H1 (cell line): ENCODE measurements around the gene MASP1. TPM values are rescaled to one million over a fixed set of nuclear protein-coding genes. Genes with fewer than 3 reads are reported as not detected.
A peak's percentile ranks its signal among the peaks of the same experiment; 100 is the strongest.

ENCODE experiments used
- CTCF ChIA-PET: fragments of 300-600 bp; sonication (Branson Sonifier 250); formaldehyde crosslinking; loops from one replicate; lab custom pipeline; 2021; ENCODE audit not compliant: partially characterized antibody; lab: Charles Lee
- POLR2A ChIA-PET: fragments of 300-600 bp; sonication (Branson Sonifier 250); formaldehyde crosslinking; loops from one replicate; lab custom pipeline; 2021; ENCODE audit warnings: inconsistent platforms; ENCODE audit not compliant: partially characterized antibody; lab: Charles Lee
- DNase-seq, 2 experiments: peaks; one replicate each; pipeline versions ENCODE4 v3.0.0 to v3.0.0-alpha.2; 2010 to 2022; ENCODE audit warnings: low spot score in 2 of 2, low read depth in 1 of 2, mixed read lengths in 1 of 2
- FAIRE-seq: peaks from 2 replicates; lab custom pipeline; 2011; peaks lifted over from hg19 to GRCh38; lab: Jason Lieb, UNC
- H2AFZ ChIP-seq: 2 replicates; pipeline ENCODE4 v1.8.1; 2012; ENCODE audit warnings: low read length, inconsistent platforms
- H2AK5ac ChIP-seq: 2 replicates; pipeline ENCODE4 v1.6.1; 2013; ENCODE audit warnings: low read depth, low read length
- H2BK120ac ChIP-seq: replicated peaks from 2 replicates; pipeline ENCODE3; 2013; ENCODE audit warnings: low read depth, low read length, inconsistent platforms
- H2BK12ac ChIP-seq: 2 replicates; pipeline ENCODE4 v1.6.1; 2013; ENCODE audit warnings: low read depth, low read length
- H2BK15ac ChIP-seq: 2 replicates; pipeline ENCODE4 v1.6.1; 2013; ENCODE audit warnings: low read length
- H2BK20ac ChIP-seq: 2 replicates; pipeline ENCODE4 v1.6.1; 2013; ENCODE audit warnings: low read length
- H2BK5ac ChIP-seq: 2 replicates; pipeline ENCODE4 v1.6.1; 2013; ENCODE audit warnings: low read depth, low read length
- H3K14ac ChIP-seq: 2 replicates; pipeline ENCODE4 v1.6.1; 2013; ENCODE audit warnings: inconsistent platforms; ENCODE audit not compliant: insufficient read length
- H3K18ac ChIP-seq: 2 replicates; pipeline ENCODE4 v1.6.1; 2013; ENCODE audit warnings: low read length; ENCODE audit errors: extremely low read depth
- H3K23ac ChIP-seq: 2 replicates; pipeline ENCODE4 v1.6.1; 2013; ENCODE audit warnings: inconsistent platforms; ENCODE audit not compliant: insufficient read length
- H3K23me2 ChIP-seq: 2 replicates; pipeline ENCODE4 v1.6.1; 2013; ENCODE audit warnings: low read depth, low read length
- H3K27ac ChIP-seq: 2 replicates; pipeline ENCODE4 v1.6.1; 2011; ENCODE audit warnings: low read depth, low read length, inconsistent platforms
- H3K27me3 ChIP-seq, 4 experiments: replicated peaks in 1 of 4; 1 replicate in 1 of 4; 2 replicates in 3 of 4; pipeline versions ENCODE4 v1.6.1 to v1.8.1; 2011 to 2013; ENCODE audit warnings: low read length in 3 of 4, mild to moderate bottlenecking in 3 of 4, inconsistent platforms in 2 of 4, mixed read lengths in 2 of 4, moderate library complexity in 1 of 4; ENCODE audit not compliant: control insufficient read depth in 3 of 4, insufficient read depth in 3 of 4; ENCODE audit errors: extremely low read depth in 1 of 4
- H3K36me3 ChIP-seq, 4 experiments: 2 replicates each; pipeline versions ENCODE4 v1.6.1 to v1.8.1; 2011 to 2013; ENCODE audit warnings: mild to moderate bottlenecking in 4 of 4, low read length in 3 of 4, moderate library complexity in 2 of 4, control low read depth in 1 of 4, inconsistent platforms in 1 of 4; ENCODE audit not compliant: insufficient read depth in 4 of 4, control insufficient read depth in 2 of 4
- H3K4ac ChIP-seq: replicated peaks from 2 replicates; pipeline ENCODE3; 2013; ENCODE audit warnings: low read length, low read depth, mixed read lengths, inconsistent platforms; ENCODE audit not compliant: insufficient read length
- H3K4me1 ChIP-seq, 4 experiments: replicated peaks in 1 of 4; 1 replicate in 1 of 4; 2 replicates in 3 of 4; pipeline versions ENCODE4 v1.6.1 to v1.8.1; 2011 to 2013; ENCODE audit warnings: low read length in 3 of 4, inconsistent platforms in 2 of 4, mixed read lengths in 1 of 4; ENCODE audit not compliant: insufficient read depth in 4 of 4, control insufficient read depth in 3 of 4
- H3K4me2 ChIP-seq, 2 experiments: 2 replicates each; pipeline versions ENCODE4 v1.6.1 to v1.8.1; 2011 to 2013; ENCODE audit warnings: low read depth in 2 of 2, low read length in 2 of 2, control low read depth in 1 of 2, inconsistent platforms in 1 of 2, mild to moderate bottlenecking in 1 of 2; ENCODE audit not compliant: insufficient read depth in 1 of 2
- H3K4me3 ChIP-seq, 4 experiments: fragments of 200-600, 300-600 bp in 1 of 4; sonication (generic), shearing (Covaris generic), sonication (Bioruptor Twin) in 1 of 4; 2 replicates each; pipeline versions ENCODE4 v1.5.1 to v1.8.1; 2011 to 2016; ENCODE audit warnings: low read length in 4 of 4, low read depth in 3 of 4, control low read depth in 2 of 4, inconsistent platforms in 2 of 4, mild to moderate bottlenecking in 2 of 4, mixed read lengths in 1 of 4, moderate library complexity in 1 of 4; ENCODE audit not compliant: insufficient read depth in 2 of 4; ENCODE audit errors: extremely low read depth in 1 of 4
- H3K56ac ChIP-seq: replicated peaks from 2 replicates; pipeline ENCODE3; 2013; ENCODE audit warnings: low read depth, mild to moderate bottlenecking, mixed read lengths, low read length, inconsistent platforms; ENCODE audit not compliant: insufficient read length
- H3K79me1 ChIP-seq: 2 replicates; pipeline ENCODE4 v1.6.1; 2013; ENCODE audit warnings: low read depth, low read length, control low read depth
- H3K79me2 ChIP-seq, 2 experiments: 2 replicates each; pipeline versions ENCODE4 v1.6.1 to v1.8.1; 2012 to 2013; ENCODE audit warnings: low read length in 2 of 2, mild to moderate bottlenecking in 2 of 2, inconsistent platforms in 1 of 2; ENCODE audit not compliant: insufficient read depth in 2 of 2, control insufficient read depth in 1 of 2
- H3K9ac ChIP-seq, 4 experiments: replicated peaks in 1 of 4; 1 replicate in 1 of 4; 2 replicates in 3 of 4; pipeline versions ENCODE4 v1.6.1 to v1.8.1; 2011 to 2013; ENCODE audit warnings: low read depth in 3 of 4, low read length in 3 of 4, control low read depth in 2 of 4, mild to moderate bottlenecking in 2 of 4, moderate library complexity in 2 of 4, inconsistent platforms in 1 of 4; ENCODE audit errors: extremely low read depth in 1 of 4
- H3K9me3 ChIP-seq, 2 experiments: 2 replicates each; pipeline versions ENCODE4 v1.6.1 to v1.8.1; 2012 to 2013; ENCODE audit warnings: mild to moderate bottlenecking in 2 of 2, moderate library complexity in 2 of 2, control low read depth in 1 of 2, inconsistent platforms in 1 of 2, low read depth in 1 of 2, low read length in 1 of 2, mixed read lengths in 1 of 2; ENCODE audit not compliant: insufficient read depth in 2 of 2
- H4K20me1 ChIP-seq, 2 experiments: replicated peaks in 1 of 2; 2 replicates each; pipeline versions ENCODE3 to v1.8.1; 2011 to 2013; ENCODE audit warnings: inconsistent platforms in 2 of 2, low read length in 2 of 2, mild to moderate bottlenecking in 1 of 2; ENCODE audit not compliant: insufficient read depth in 2 of 2, control insufficient read depth in 1 of 2
- H4K5ac ChIP-seq: 2 replicates; pipeline ENCODE4 v1.6.1; 2013; ENCODE audit warnings: low read length, low read depth, mixed read lengths, inconsistent platforms; ENCODE audit not compliant: insufficient read length
- H4K8ac ChIP-seq: 2 replicates; pipeline ENCODE4 v1.8.0; 2013; ENCODE audit warnings: mild to moderate bottlenecking, moderate library complexity, low read length, inconsistent platforms; ENCODE audit not compliant: insufficient read depth; ENCODE audit errors: extremely low read depth
- H4K91ac ChIP-seq: replicated peaks from 2 replicates; pipeline ENCODE3; 2013; ENCODE audit warnings: low read length, mixed read lengths, inconsistent platforms; ENCODE audit not compliant: insufficient read length
- ASH2L ChIP-seq: fragments of 200-600, 300-600 bp; sonication (generic); IDR thresholded peaks from one replicate; pipeline ENCODE4 v1.7.1; 2017; ENCODE audit warnings: low read length
- E2F6 ChIP-seq: IDR thresholded peaks from 2 replicates; pipeline ENCODE4 v1.6.1; 2012; ENCODE audit warnings: inconsistent platforms
- FOSL1 ChIP-seq: IDR thresholded peaks from 2 replicates; pipeline ENCODE4 v1.6.1; 2011; ENCODE audit warnings: mild to moderate bottlenecking, low read depth, low read length, moderate library complexity; ENCODE audit not compliant: insufficient read depth
- HDAC6 ChIP-seq: IDR thresholded peaks from one replicate; pipeline ENCODE4 v1.7.1; 2012; ENCODE audit warnings: low read depth, mild to moderate bottlenecking, inconsistent platforms, low read length, moderate library complexity
- KDM4A ChIP-seq: IDR thresholded peaks from one replicate; pipeline ENCODE4 v1.7.1; 2012; ENCODE audit warnings: low read depth, mild to moderate bottlenecking, moderate library complexity, low read length, inconsistent platforms; ENCODE audit not compliant: severe bottlenecking
- MAX ChIP-seq: IDR thresholded peaks from 2 replicates; pipeline ENCODE4 v1.6.1; 2012; ENCODE audit warnings: inconsistent platforms
- POU5F1 ChIP-seq: IDR thresholded peaks from 2 replicates; pipeline ENCODE4 v1.6.1; 2011; ENCODE audit warnings: low read depth, mild to moderate bottlenecking, low read length, moderate library complexity
- RFX5 ChIP-seq: IDR thresholded peaks from 2 replicates; pipeline ENCODE4 v1.6.1; 2011; ENCODE audit warnings: low read depth, low read length, improper control_type of control experiment, borderline replicate concordance
- RNF2 ChIP-seq: fragments of 200-900, 300-1000 bp; sonication (generic); IDR thresholded peaks from 2 replicates; pipeline ENCODE4 v1.7.1; 2016; ENCODE audit warnings: borderline replicate concordance, low read depth, mild to moderate bottlenecking, antibody characterized with exemption, low read length; ENCODE audit not compliant: poor library complexity, severe bottlenecking; ENCODE audit errors: missing control alignments
- RXRA ChIP-seq: IDR thresholded peaks from 2 replicates; pipeline ENCODE4 v1.6.1; 2011; ENCODE audit warnings: low read depth, mild to moderate bottlenecking, low read length, moderate library complexity; ENCODE audit not compliant: insufficient read depth
- SP4 ChIP-seq: IDR thresholded peaks from 2 replicates; pipeline ENCODE4 v1.6.1; 2012; ENCODE audit warnings: low read length, inconsistent platforms
- SUZ12 ChIP-seq: fragments of 200-600 bp; sonication (generic); IDR thresholded peaks from 2 replicates; pipeline ENCODE4 v1.6.1; 2012; ENCODE audit warnings: mild to moderate bottlenecking, inconsistent platforms, low read length, moderate library complexity, mixed read lengths
- YY1 ChIP-seq: IDR thresholded peaks from 2 replicates; pipeline ENCODE4 v1.6.1; 2011; ENCODE audit warnings: low read depth, mild to moderate bottlenecking, low read length
- WGBS, 2 experiments: shearing (Covaris generic) in 1 of 2; methylation state at CpG; one replicate each; pipeline versions ENCODE4 v1.1.6 to v1.1.7; 2013 to 2015; ENCODE audit warnings: low lambda C conversion rate in 2 of 2, mixed read lengths in 2 of 2, inconsistent platforms in 1 of 2, low coverage in 1 of 2, missing lambda C conversion rate in 1 of 2; ENCODE audit not compliant: insufficient replicate concordance in 2 of 2, insufficient coverage in 1 of 2, insufficient read length in 1 of 2; ENCODE audit errors: extremely low coverage in 1 of 2, missing lambda C conversion rate in 1 of 2; 5-methylcytosine and 5-hydroxymethylcytosine counted together
- polyA plus RNA-seq, 7 experiments: library from polyadenylated mRNA; depleted of rRNA in 3 of 7; stranded (reverse) in 5 of 7; unstranded in 2 of 7; fragments of >200 nt in 5 of 7; fragments of 200-250 nt in 2 of 7; gene quantifications; 1 replicate in 5 of 7; 2 replicates in 1 of 7; 4 replicates in 1 of 7; pipeline versions ENCODE4 v1.2.1 to v1.2.3, GENCODE V29; 2011 to 2013; ENCODE audit warnings: missing spikeins in 2 of 7, mixed read lengths in 2 of 7
- total RNA-seq: library from RNA; stranded (reverse); fragmentation: NEBNext Ultra II Directional; extraction: Animal tissue kit (Norgen Biotek cat#: 25700); gene quantifications from 2 replicates; pipeline ENCODE4 v1.2.1, GENCODE V29; 2021

Gene MASP1
- total and polyA plus RNA-seq, 2 of the 8 experiments (the other 6 are each of a cell fraction or from before 2014, with no cell fraction given): 2.7 to 3.5 TPM

GRCh38 chr3:187198490-187198889 is 93.0 kb downstream of the MASP1 start:
- H3K14ac ChIP-seq: no peak overlapping the region
- H3K23me2 ChIP-seq: no peaks in the 10 kb centered on the region
- no peak overlapping the region for H2BK5ac ChIP-seq
- ChIA-PET POLR2A (interaction anchor here (1.0 to 2.7 kb wide), 2 partner anchors 13 to 34 kb away, joined by 3 to 10 read pairs; no protein-coding TSS in a partner anchor), CTCF (interaction anchor here (1.1 to 2.3 kb wide), 3 partner anchors 34 to 120 kb away, joined by 3 to 13 read pairs (median 3); no protein-coding TSS in a partner anchor)
- H3K4me1 ChIP-seq: peaks cover 0 to 5% (median 1%) of the 10 kb centered on the region in 4 experiments; a peak in 2 of 7 replicates
- H3K56ac ChIP-seq: no peak overlapping the region
- no peak overlapping the region for H3K27ac ChIP-seq
- H3K27me3 ChIP-seq: no peaks in the 10 kb centered on the region
- no peak overlapping the region for H3K4me2 ChIP-seq
- no peaks in the 10 kb centered on the region for H3K9me3 ChIP-seq
- H3K4ac ChIP-seq: no peak overlapping the region
- H2AFZ ChIP-seq: no peak overlapping the region
- no peaks in the 10 kb centered on the region for H3K36me3 ChIP-seq
- H4K20me1 ChIP-seq: no peaks in the 10 kb centered on the region
- H2BK12ac ChIP-seq: no peak overlapping the region
- no peak overlapping the region for H2AK5ac ChIP-seq
- H3K23ac ChIP-seq: no peak overlapping the region
- FAIRE-seq (no peak), DNase-seq (no peak)
- H2BK15ac ChIP-seq: no peak overlapping the region
- H2BK120ac ChIP-seq: no peak overlapping the region
- no peak overlapping the region for H3K9ac ChIP-seq
- no peak overlapping the region for H3K4me3 ChIP-seq
- H4K8ac ChIP-seq: 0 out of 2 replicates have a peak overlapping the region, but pooled peaks have one; percentile 6
- H4K5ac ChIP-seq: no peak overlapping the region
- no peak overlapping the region; the same call in 1 of the 2 replicates for H2BK20ac ChIP-seq
- no peak overlapping the region for H3K18ac ChIP-seq
- no peaks in the 10 kb centered on the region for H3K79me2 ChIP-seq
- H3K79me1 ChIP-seq: no peaks in the 10 kb centered on the region
- no peak overlapping the region for H4K91ac ChIP-seq
- 92% methylated on average over 4 of the region's 4 CpGs; no CpG with 5 or more reads in 1 of the 2 experiments for WGBS, 2 experiments
- TF ChIP-seq YY1 (no peak), FOSL1 (no peak), SUZ12 (no peak), HDAC6 (no peak), MAX (no peak), ASH2L (no peak), RFX5 (no peak), RXRA (no peak), RNF2 (no peak), E2F6 (no peak), KDM4A (no peak), POU5F1 (no peak), SP4 (no peak)
